Measurements from ENCODE around the gene ZNF648. TPM values are rescaled to one million over a fixed set of nuclear protein-coding genes. Genes with fewer than 3 reads are reported as not detected.
A peak's percentile ranks its signal among the peaks of the same experiment; 100 is the strongest.

Gene ZNF648
- total RNA-seq, 2 experiments from 2014 or later, result not detected

GRCh38 chr1:182087719-182088350 is 26.3 kb upstream of the ZNF648 start:
- Mint-ChIP-seq H3K4me1 (ENCODE audit: low read depth) (peaks cover 42% of the 10 kb centered on the region), H3K36me3 (no peaks in the 10 kb centered on the region), H3K9me3 (no peaks in the 10 kb centered on the region), H3K4me3 (no peak overlapping the region), H3K27ac (peak overlapping the region; percentile 49), H3K27me3 (no peaks in the 10 kb centered on the region)
- DNase-seq, result peak; percentile 38
- POLR2A ChIA-PET, result no interaction called here
- intact Hi-C loops (cut with micrococcal nuclease), result loop anchor here (5.0 kb wide), 2 partner anchors 509 to 691 kb away; no protein-coding TSS in a partner anchor
- CTCF ChIA-PET, result interaction anchor here (0.8 to 4.8 kb wide), 8 partner anchors 9 to 697 kb away, joined by 3 to 67 read pairs (median 4); no protein-coding TSS in a partner anchor

- H3K36me3 Mint-ChIP-seq, result no peaks in the 10 kb centered on the region
Measured at GRCh38 chr1:182087304-182087703, 25.8 kb upstream of the ZNF648 start.

GRCh38 chr1:182086620-182087019 is 25.1 kb upstream of the ZNF648 start:
- Mint-ChIP-seq H3K4me1 (ENCODE audit: low read depth) (peaks cover 42% of the 10 kb centered on the region), H3K9me3 (no peaks in the 10 kb centered on the region), H3K27me3 (no peaks in the 10 kb centered on the region), H3K4me3 (no peak overlapping the region), H3K36me3 (no peaks in the 10 kb centered on the region), H3K27ac (no peak overlapping the region)
- intact Hi-C loops (cut with micrococcal nuclease), result loop anchor here (5.0 kb wide), 2 partner anchors 511 to 689 kb away; no protein-coding TSS in a partner anchor
- DNase-seq, result no peak
- CTCF ChIA-PET, result interaction anchor here (0.6 to 4.8 kb wide), 6 partner anchors 20 to 311 kb away, joined by 3 to 67 read pairs (median 5); partner anchors contain the start of gene GLUL
- POLR2A ChIA-PET, result no interaction called here

More at GRCh38 chr1:182087304-182087703, 25.8 kb upstream of the ZNF648 start:
- ChIA-PET POLR2A (no interaction called here), CTCF (interaction anchor here (0.6 to 4.8 kb wide), 9 partner anchors 10 to 697 kb away, joined by 3 to 67 read pairs (median 4); partner anchors contain the start of gene GLUL)
- Mint-ChIP-seq H3K4me1 (ENCODE audit: low read depth) (peaks cover 42% of the 10 kb centered on the region), H3K27ac (no peak overlapping the region), H3K27me3 (no peaks in the 10 kb centered on the region), H3K4me3 (no peak overlapping the region), H3K9me3 (no peaks in the 10 kb centered on the region)
- intact Hi-C loops (cut with micrococcal nuclease), result loop anchor here (5.0 kb wide), 2 partner anchors 510 to 690 kb away; no protein-coding TSS in a partner anchor
- peak; percentile 20 for DNase-seq

- POLR2A ChIA-PET, result no interaction called here
- H3K27me3 Mint-ChIP-seq, result no peaks in the 10 kb centered on the region
Measured at GRCh38 chr1:182086136-182086535, 24.6 kb upstream of the ZNF648 start.

GRCh38 chr1:182085726-182086125 is 24.2 kb upstream of the ZNF648 start:
- H3K27me3 Mint-ChIP-seq, result no peaks in the 10 kb centered on the region
- POLR2A ChIA-PET, result no interaction called here

More at GRCh38 chr1:182086136-182086535, 24.6 kb upstream of the ZNF648 start:
- no peak overlapping the region for H3K27ac Mint-ChIP-seq
- H3K4me1 Mint-ChIP-seq (ENCODE audit: low read depth), result peaks cover 42% of the 10 kb centered on the region
- CTCF ChIA-PET, result interaction anchor here (1.2 to 7.2 kb wide), 7 partner anchors 54 to 698 kb away, joined by 3 to 118 read pairs (median 10); partner anchors contain the start of gene GLUL
- H3K36me3 Mint-ChIP-seq, result no peaks in the 10 kb centered on the region
- intact Hi-C loops (cut with micrococcal nuclease), result loop anchor here (5.0 kb wide), 2 partner anchors 511 to 689 kb away; no protein-coding TSS in a partner anchor
- no peaks in the 10 kb centered on the region for H3K9me3 Mint-ChIP-seq
- no peak overlapping the region for H3K4me3 Mint-ChIP-seq
- no peak for DNase-seq

GRCh38 chr1:182084487-182085316 is 23.2 kb upstream of the ZNF648 start:
- Mint-ChIP-seq H3K4me3 (no peak overlapping the region), H3K9me3 (no peaks in the 10 kb centered on the region), H3K27ac (peak overlapping the region; percentile 10), H3K36me3 (no peaks in the 10 kb centered on the region), H3K27me3 (no peaks in the 10 kb centered on the region), H3K4me1 (ENCODE audit: low read depth) (peaks cover 42% of the 10 kb centered on the region)
- ChIA-PET CTCF (interaction anchor here (0.6 to 7.2 kb wide), 25 partner anchors 10 to 755 kb away, joined by 3 to 118 read pairs (median 4); partner anchors contain the start of gene RNASEL), POLR2A (no interaction called here)
- intact Hi-C loops (cut with micrococcal nuclease), result loop anchor here (1.0 to 5.0 kb wide), 6 partner anchors 59 to 700 kb away; no protein-coding TSS in a partner anchor
- peak; percentile 91 for DNase-seq

More at GRCh38 chr1:182085726-182086125, 24.2 kb upstream of the ZNF648 start:
- Mint-ChIP-seq H3K9me3 (no peaks in the 10 kb centered on the region), H3K36me3 (no peaks in the 10 kb centered on the region), H3K27ac (no peak overlapping the region), H3K4me3 (no peak overlapping the region), H3K4me1 (ENCODE audit: low read depth) (peaks cover 42% of the 10 kb centered on the region)
- intact Hi-C loops (cut with micrococcal nuclease), result loop anchor here (1.0 to 5.0 kb wide), 6 partner anchors 58 to 699 kb away; no protein-coding TSS in a partner anchor
- CTCF ChIA-PET, result interaction anchor here (0.8 to 7.2 kb wide), 11 partner anchors 31 to 698 kb away, joined by 3 to 118 read pairs (median 8); partner anchors contain the start of gene RNASEL
- no peak for DNase-seq

- Mint-ChIP-seq H3K27ac (no peak overlapping the region), H3K4me1 (ENCODE audit: low read depth) (peaks cover 36% of the 10 kb centered on the region), H3K4me3 (no peak overlapping the region), H3K27me3 (no peaks in the 10 kb centered on the region), H3K36me3 (no peaks in the 10 kb centered on the region), H3K9me3 (no peaks in the 10 kb centered on the region)
- ChIA-PET CTCF (interaction anchor here (0.7 to 7.2 kb wide), 8 partner anchors 60 to 504 kb away, joined by 3 to 118 read pairs (median 7); partner anchors contain the start of gene RNASEL), POLR2A (no interaction called here)
- DNase-seq, result no peak
- intact Hi-C loops (cut with micrococcal nuclease), result loop anchor here (2.0 kb wide), 2 partner anchors 165 to 701 kb away; no protein-coding TSS in a partner anchor
Measured at GRCh38 chr1:182083851-182084486, 22.5 kb upstream of the ZNF648 start.

- POLR2A ChIA-PET, result interaction anchor here (1.3 kb wide), 1 partner anchor 11 kb away, joined by 3 read pairs; no protein-coding TSS in a partner anchor
- H3K27me3 Mint-ChIP-seq, result no peaks in the 10 kb centered on the region
Measured at GRCh38 chr1:182080955-182081582, 19.6 kb upstream of the ZNF648 start.

GRCh38 chr1:182080040-182080439 is 18.5 kb upstream of the ZNF648 start:
- no peaks in the 10 kb centered on the region for H3K9me3 Mint-ChIP-seq
- CTCF ChIA-PET, result interaction anchor here (1.1 to 7.2 kb wide), 17 partner anchors 8 to 600 kb away, joined by 3 to 118 read pairs (median 5); no protein-coding TSS in a partner anchor
- intact Hi-C loops (cut with micrococcal nuclease), result no loop called here

More at GRCh38 chr1:182080955-182081582, 19.6 kb upstream of the ZNF648 start:
- H3K27ac Mint-ChIP-seq, result no peak overlapping the region
- CTCF ChIA-PET, result interaction anchor here (0.5 to 7.2 kb wide), 35 partner anchors 9 to 646 kb away, joined by 3 to 118 read pairs (median 4); partner anchors contain the start of genes GLUL and TEDDM1
- peaks cover 9% of the 10 kb centered on the region for H3K4me1 Mint-ChIP-seq (ENCODE audit: low read depth)
- no peak overlapping the region for H3K4me3 Mint-ChIP-seq
- H3K9me3 Mint-ChIP-seq, result no peaks in the 10 kb centered on the region
- H3K36me3 Mint-ChIP-seq, result no peaks in the 10 kb centered on the region
- DNase-seq, result no peak
- intact Hi-C loops (cut with micrococcal nuclease), result loop anchor here (1.0 kb wide), 1 partner anchor 602 kb away; no protein-coding TSS in a partner anchor

GRCh38 chr1:182071924-182072323 is 10.4 kb upstream of the ZNF648 start:
- no peaks in the 10 kb centered on the region for H3K36me3 Mint-ChIP-seq
- H3K4me3 Mint-ChIP-seq, result no peak overlapping the region
- CTCF ChIA-PET, result interaction anchor here (0.9 to 1.4 kb wide), 3 partner anchors 9 to 17 kb away, joined by 3 to 5 read pairs (median 3); no protein-coding TSS in a partner anchor
- no peak overlapping the region for H3K27ac Mint-ChIP-seq
- H3K27me3 Mint-ChIP-seq, result peaks cover 12% of the 10 kb centered on the region
- POLR2A ChIA-PET, result no interaction called here
- H3K4me1 Mint-ChIP-seq (ENCODE audit: low read depth), result no peaks in the 10 kb centered on the region
- DNase-seq, result no peak
- no peaks in the 10 kb centered on the region for H3K9me3 Mint-ChIP-seq
- intact Hi-C loops (cut with micrococcal nuclease), result loop anchor here (5.0 kb wide), 1 partner anchor 710 kb away; no protein-coding TSS in a partner anchor

More at GRCh38 chr1:182080040-182080439, 18.5 kb upstream of the ZNF648 start:
- POLR2A ChIA-PET, result no interaction called here
- Mint-ChIP-seq H3K27me3 (no peaks in the 10 kb centered on the region), H3K27ac (no peak overlapping the region), H3K4me1 (ENCODE audit: low read depth) (peaks cover 6% of the 10 kb centered on the region), H3K36me3 (no peaks in the 10 kb centered on the region), H3K4me3 (no peak overlapping the region)
- no peak for DNase-seq
